Measurements from ENCODE around the gene PLCB3.

- no peak for TF ChIP-seq POLR2A (IDR thresholded peaks at IDR 0.05)
- TF ChIP-seq CTCF (IDR thresholded peaks at IDR 0.05) = no peak
Observed at GRCh38 chr11:64247729-64248531, 3.4 kb upstream of the PLCB3 start.
